HG02610 (cell line): ENCODE data around the gene DRD1.
"Not testable (repeated sequence)": the region's sequence is repeated elsewhere in the genome, so short reads cannot be mapped to it uniquely, and the experiment has no call there.

Experiments
- ATAC-seq: cut with Tn5 transposase; IDR thresholded peaks from one replicate; pipeline ENCODE4 v1.9.1; 2021; ENCODE audit warnings: mild to moderate bottlenecking, moderate library complexity; ENCODE audit not compliant: unreplicated experiment

The DRD1 gene

GRCh38 chr5:175434800-175435199 is 9.2 kb downstream of the DRD1 start:
- ATAC-seq = no peak

- ATAC-seq = no peak
These were observed 16.2 kb downstream of the DRD1 start for GRCh38 chr5:175427762-175428161.

GRCh38 chr5:175424594-175424993 is 19.4 kb downstream of the DRD1 start:
- not testable (repeated sequence) for ATAC-seq

GRCh38 chr5:175422058-175422457 is 21.9 kb downstream of the DRD1 start:
- ATAC-seq = no peak

GRCh38 chr5:175420383-175420782 is 23.6 kb downstream of the DRD1 start:
- no peak for ATAC-seq

- ATAC-seq = no peak
These were observed 25.7 kb downstream of the DRD1 start for GRCh38 chr5:175418251-175418650.

GRCh38 chr5:175417384-175417783 is 26.6 kb downstream of the DRD1 start:
- no peak for ATAC-seq

- no peak for ATAC-seq
These were observed 28.7 kb downstream of the DRD1 start for GRCh38 chr5:175415303-175415702.

- no peak for ATAC-seq
These were observed 33.1 kb downstream of the DRD1 start for GRCh38 chr5:175410926-175411325.

GRCh38 chr5:175406300-175406699 is 37.7 kb downstream of the DRD1 start:
- no peak for ATAC-seq

- ATAC-seq = not testable (repeated sequence)
These were observed 46.2 kb downstream of the DRD1 start for GRCh38 chr5:175397590-175398297.

GRCh38 chr5:175395430-175395829 is 48.6 kb downstream of the DRD1 start:
- not testable (repeated sequence) for ATAC-seq

- ATAC-seq = no peak
These were observed 49.4 kb downstream of the DRD1 start for GRCh38 chr5:175394601-175395000.

- ATAC-seq = no peak
These were observed 50.1 kb downstream of the DRD1 start for GRCh38 chr5:175393897-175394296.

- ATAC-seq = no peak
These were observed 51.7 kb downstream of the DRD1 start for GRCh38 chr5:175392236-175392635.

- ATAC-seq = no peak
These were observed 53.5 kb downstream of the DRD1 start for GRCh38 chr5:175390352-175391083.
